Measurements from ENCODE around the gene UBR1.

The UBR1 gene

DNA sequence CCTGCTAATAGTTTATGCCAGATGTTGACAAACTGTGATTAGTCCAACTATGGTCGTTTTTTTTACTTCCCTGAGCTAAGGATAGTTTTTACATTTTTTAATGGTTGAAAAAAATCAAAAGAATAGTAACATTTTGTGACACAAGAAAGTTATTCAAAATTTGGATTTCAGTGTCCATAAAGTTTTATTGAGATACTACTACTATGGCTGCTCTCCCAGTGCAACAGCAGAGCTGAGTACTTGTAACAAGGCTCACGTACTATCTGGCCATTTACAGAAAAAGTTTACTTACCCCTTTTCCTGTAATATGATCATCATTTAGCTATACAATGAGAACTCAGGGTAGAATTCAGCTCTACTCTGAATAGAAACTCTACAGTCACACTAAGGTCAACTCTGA lies 16.0 kb upstream of the UBR1 start:
- no peak for DNase-seq (ENCODE audit: low read depth, low spot score)
- no peak overlapping the region for H3K4me3 ChIP-seq

DNA sequence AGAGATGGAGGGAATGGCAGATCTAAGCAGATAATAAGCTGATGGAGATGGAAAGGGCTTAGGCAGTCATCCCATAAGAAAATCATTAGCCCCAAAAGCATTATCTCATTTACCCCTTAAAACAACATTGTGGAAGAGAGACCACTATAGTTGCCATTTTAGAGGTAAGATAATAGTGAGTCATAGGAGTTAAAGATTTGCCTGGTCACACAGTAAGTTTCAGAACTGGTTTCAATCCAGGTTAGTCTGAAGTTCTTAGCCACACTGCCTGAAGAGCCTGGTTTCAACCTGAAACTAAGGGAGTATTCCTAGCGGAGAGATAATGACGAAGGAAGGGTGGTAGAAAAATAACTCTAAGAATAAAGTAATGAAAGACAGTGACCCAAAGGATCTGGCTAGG lies 13.0 kb upstream of the UBR1 start:
- no peak for DNase-seq (ENCODE audit: low read depth, low spot score)
- Histone ChIP-seq H3K9me3 (ENCODE audit: low read depth, low read length) (no peaks in the 10 kb centered on the region), H3K27ac (no peak overlapping the region), H3K36me3 (ENCODE audit: insufficient read depth, low read length) (no peaks in the 10 kb centered on the region), H3K9ac (ENCODE audit: insufficient read length) (no peak overlapping the region), H3K4me3 (no peak overlapping the region)
- TF ChIP-seq POLR2AphosphoS5 (IDR thresholded peaks at IDR 0.05; ENCODE audit: borderline replicate concordance, low read depth, low read length) = no peak
- TF ChIP-seq EZH2 (IDR thresholded peaks at IDR 0.05) = no peak
- TF ChIP-seq FOXP2 (optimal IDR thresholded peaks at IDR 0.05; ENCODE audit: control extremely low read depth, extremely low read length, insufficient read depth) = no peak

More for the DNA sequence above, 16.0 kb upstream of the UBR1 start:
- Histone ChIP-seq H3K27ac (no peak overlapping the region), H3K9me3 (ENCODE audit: low read depth, low read length) (no peaks in the 10 kb centered on the region), H3K36me3 (ENCODE audit: insufficient read depth, low read length) (no peaks in the 10 kb centered on the region), H3K9ac (ENCODE audit: insufficient read length) (no peak overlapping the region)
- TF ChIP-seq FOXP2 (optimal IDR thresholded peaks at IDR 0.05; ENCODE audit: control extremely low read depth, extremely low read length, insufficient read depth) (no peak), EZH2 (IDR thresholded peaks at IDR 0.05) (no peak), POLR2AphosphoS5 (IDR thresholded peaks at IDR 0.05; ENCODE audit: borderline replicate concordance, low read depth, low read length) (no peak)

DNA sequence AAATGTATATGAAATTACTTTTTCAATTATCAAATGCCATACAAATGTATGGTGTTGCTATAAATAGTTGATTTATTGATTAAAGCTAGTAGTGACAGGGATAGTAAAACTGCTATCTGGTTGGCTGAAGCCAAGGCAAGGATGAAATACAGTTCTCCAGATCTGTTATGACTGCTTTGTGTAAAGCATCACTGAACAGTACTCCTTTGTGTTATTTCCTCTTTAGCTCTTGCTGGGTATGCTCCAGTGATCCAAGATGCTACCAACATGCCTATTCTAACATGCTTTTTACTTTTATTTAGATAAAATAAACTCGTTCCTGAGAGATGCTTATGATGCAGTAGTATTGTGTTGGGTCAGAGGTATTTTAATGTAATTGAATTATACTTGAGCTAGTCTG lies 12.4 kb upstream of the UBR1 start:
- Histone ChIP-seq H3K27ac (no peak overlapping the region), H3K9ac (ENCODE audit: insufficient read length) (no peak overlapping the region), H3K9me3 (ENCODE audit: low read depth, low read length) (no peaks in the 10 kb centered on the region), H3K36me3 (ENCODE audit: insufficient read depth, low read length) (no peaks in the 10 kb centered on the region), H3K4me3 (no peak overlapping the region)
- no peak for DNase-seq (ENCODE audit: low read depth, low spot score)
- TF ChIP-seq POLR2AphosphoS5 (IDR thresholded peaks at IDR 0.05; ENCODE audit: borderline replicate concordance, low read depth, low read length) (no peak), FOXP2 (optimal IDR thresholded peaks at IDR 0.05; ENCODE audit: control extremely low read depth, extremely low read length, insufficient read depth) (no peak)

DNA sequence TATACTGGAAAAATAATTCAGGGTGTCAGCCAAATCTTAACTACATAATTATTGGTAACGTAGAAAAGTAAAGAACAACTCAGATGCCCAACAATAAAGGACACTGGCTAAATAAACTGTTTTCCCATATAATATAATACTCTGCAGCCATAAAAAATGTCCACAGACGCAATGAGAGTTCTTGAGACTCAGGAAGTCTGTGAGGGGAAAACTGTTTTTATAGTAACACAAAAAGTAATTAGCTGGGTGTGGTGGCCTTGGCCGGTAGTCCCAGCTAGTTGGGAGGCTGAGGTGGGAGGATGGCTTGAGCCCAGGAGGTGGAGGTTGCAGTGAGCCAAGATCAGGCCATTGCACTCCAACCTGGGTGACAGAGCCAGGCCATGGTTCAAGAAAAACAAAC lies 5.5 kb upstream of the UBR1 start:
- Histone ChIP-seq H3K4me3 (no peak overlapping the region), H3K27ac (no peak overlapping the region), H3K9me3 (ENCODE audit: low read depth, low read length) (no peaks in the 10 kb centered on the region), H3K36me3 (ENCODE audit: insufficient read depth, low read length) (no peaks in the 10 kb centered on the region), H3K9ac (ENCODE audit: insufficient read length) (no peak overlapping the region)
- no peak for DNase-seq (ENCODE audit: low read depth, low spot score)
- TF ChIP-seq POLR2AphosphoS5 (IDR thresholded peaks at IDR 0.05; ENCODE audit: borderline replicate concordance, low read depth, low read length) (no peak), FOXP2 (optimal IDR thresholded peaks at IDR 0.05; ENCODE audit: control extremely low read depth, extremely low read length, insufficient read depth) (no peak), EZH2 (IDR thresholded peaks at IDR 0.05) (no peak)

DNA sequence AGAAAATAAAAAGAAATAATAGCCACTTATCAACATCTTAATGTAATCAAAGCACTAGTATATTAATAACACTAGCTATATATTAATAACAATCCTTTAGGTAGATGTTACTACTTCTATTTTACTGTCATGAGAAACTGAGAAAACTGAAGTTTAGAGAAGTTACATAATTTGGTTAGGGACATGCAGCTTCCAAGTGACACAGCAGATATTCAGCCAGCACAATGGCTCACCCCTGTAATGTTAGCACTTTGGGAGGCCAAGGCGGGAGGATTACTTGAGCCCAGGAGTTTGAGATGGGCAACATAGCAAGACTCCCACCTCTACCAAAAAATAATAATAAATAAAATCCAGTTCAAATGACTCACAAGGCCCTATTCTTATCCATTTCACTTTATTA lies 1.9 kb upstream of the UBR1 start:
- Histone ChIP-seq H3K36me3 (ENCODE audit: insufficient read depth, low read length) (peaks cover 12% of the 10 kb centered on the region), H3K9me3 (ENCODE audit: low read depth, low read length) (no peaks in the 10 kb centered on the region), H3K27ac (no peak overlapping the region), H3K9ac (ENCODE audit: insufficient read length) (no peak overlapping the region), H3K4me3 (no peak overlapping the region)
- TF ChIP-seq EZH2 (IDR thresholded peaks at IDR 0.05) = no peak
- TF ChIP-seq POLR2AphosphoS5 (IDR thresholded peaks at IDR 0.05; ENCODE audit: borderline replicate concordance, low read depth, low read length) = no peak
- TF ChIP-seq FOXP2 (optimal IDR thresholded peaks at IDR 0.05; ENCODE audit: control extremely low read depth, extremely low read length, insufficient read depth) = no peak
- DNase-seq (ENCODE audit: low read depth, low spot score) = no peak

DNA sequence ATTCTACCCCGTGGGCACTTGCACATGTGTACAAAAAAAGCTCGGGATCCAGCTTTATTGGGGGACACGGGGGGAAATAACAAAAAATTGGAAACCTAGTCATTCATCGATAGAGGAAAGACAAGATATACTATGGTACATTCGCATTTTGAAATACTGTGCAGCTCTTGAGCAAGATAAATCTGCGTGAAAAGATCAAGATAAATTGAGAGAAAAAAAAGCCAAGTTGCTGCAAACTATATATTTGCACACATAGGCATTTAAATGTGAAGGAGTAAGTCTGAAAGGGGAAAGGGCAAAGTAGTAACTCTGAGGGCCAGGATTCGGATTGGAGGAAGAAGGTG lies 620 bp upstream of the UBR1 start:
- Histone ChIP-seq H3K27ac (peak overlapping the region; percentile 76), H3K9me3 (ENCODE audit: low read depth, low read length) (no peaks in the 10 kb centered on the region), H3K4me3 (peak overlapping the region; percentile 87), H3K9ac (ENCODE audit: insufficient read length) (peak overlapping the region; percentile 95), H3K36me3 (ENCODE audit: insufficient read depth, low read length) (peaks cover 22% of the 10 kb centered on the region)
- no peak for TF ChIP-seq POLR2AphosphoS5 (IDR thresholded peaks at IDR 0.05; ENCODE audit: borderline replicate concordance, low read depth, low read length)
- TF ChIP-seq FOXP2 (optimal IDR thresholded peaks at IDR 0.05; ENCODE audit: control extremely low read depth, extremely low read length, insufficient read depth) = no peak
- TF ChIP-seq EZH2 (IDR thresholded peaks at IDR 0.05) = no peak
- no peak for DNase-seq (ENCODE audit: low read depth, low spot score)

DNA sequence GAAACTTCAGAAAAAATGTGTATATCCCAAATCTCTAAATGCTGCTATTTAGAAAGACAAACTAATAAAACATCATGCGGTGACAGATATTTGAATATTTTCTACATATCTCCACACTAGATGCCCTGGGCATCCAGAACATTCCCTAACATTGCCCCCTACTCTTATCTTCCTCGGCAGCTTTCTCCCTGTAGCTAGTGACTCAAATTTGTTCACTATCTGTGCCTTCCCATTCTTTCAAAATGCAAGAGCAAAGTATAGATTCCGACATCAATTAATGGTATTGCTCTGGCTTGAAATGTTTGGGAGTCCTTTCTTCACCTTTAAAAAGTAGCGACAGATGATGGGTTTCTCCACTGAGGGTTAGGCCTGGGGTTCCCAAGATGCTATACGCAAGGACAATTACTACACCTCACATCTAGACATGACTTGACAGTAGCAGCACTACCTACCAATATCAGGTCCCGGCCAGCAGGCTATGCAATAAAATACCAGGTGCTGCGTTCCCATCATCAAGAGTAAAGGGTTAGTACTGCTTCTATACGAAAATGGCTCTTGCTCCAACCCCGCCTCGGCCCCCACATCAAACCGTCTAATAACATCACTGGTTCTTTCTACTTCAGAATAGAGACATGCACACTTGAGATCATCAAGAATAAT lies 631 bp downstream of the UBR1 start:
- Histone ChIP-seq H3K27ac (no peak overlapping the region), H3K9me3 (ENCODE audit: low read depth, low read length) (no peaks in the 10 kb centered on the region), H3K9ac (ENCODE audit: insufficient read length) (peak overlapping the region; percentile 95), H3K36me3 (ENCODE audit: insufficient read depth, low read length) (peaks cover 33% of the 10 kb centered on the region), H3K4me3 (peak overlapping the region; percentile 87)
- TF ChIP-seq POLR2AphosphoS5 (IDR thresholded peaks at IDR 0.05; ENCODE audit: borderline replicate concordance, low read depth, low read length) (no peak), EZH2 (IDR thresholded peaks at IDR 0.05) (no peak), FOXP2 (optimal IDR thresholded peaks at IDR 0.05; ENCODE audit: control extremely low read depth, extremely low read length, insufficient read depth) (no peak)
- no peak for DNase-seq (ENCODE audit: low read depth, low spot score)

DNA sequence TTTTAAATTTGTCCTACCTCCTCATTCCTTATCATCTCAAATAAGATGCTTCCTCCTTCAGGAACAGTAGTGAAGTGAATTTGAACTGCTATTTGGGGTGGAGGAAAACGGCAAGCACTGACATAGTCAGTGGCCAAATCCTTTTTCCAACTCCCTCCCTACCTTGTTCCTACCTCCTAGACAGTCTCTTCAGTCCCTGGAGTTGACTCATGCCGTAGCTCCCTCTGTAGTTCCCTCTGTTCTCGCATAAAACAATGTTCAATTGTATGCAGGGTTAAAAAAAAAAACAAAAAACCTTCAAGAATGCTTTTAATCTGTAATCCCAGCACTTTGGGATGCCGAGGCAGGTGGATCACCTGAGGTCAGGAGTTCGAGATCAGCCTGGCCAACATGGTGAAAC lies 1.4 kb downstream of the UBR1 start:
- TF ChIP-seq EZH2 (IDR thresholded peaks at IDR 0.05) (no peak), POLR2AphosphoS5 (IDR thresholded peaks at IDR 0.05; ENCODE audit: borderline replicate concordance, low read depth, low read length) (no peak), FOXP2 (optimal IDR thresholded peaks at IDR 0.05; ENCODE audit: control extremely low read depth, extremely low read length, insufficient read depth) (no peak)
- no peak for DNase-seq (ENCODE audit: low read depth, low spot score)
- no peak overlapping the region for H3K4me3 ChIP-seq
- no peaks in the 10 kb centered on the region for H3K9me3 ChIP-seq (ENCODE audit: low read depth, low read length)
- no peak overlapping the region for H3K9ac ChIP-seq (ENCODE audit: insufficient read length)
- H3K36me3 ChIP-seq (ENCODE audit: insufficient read depth, low read length) = peaks cover 39% of the 10 kb centered on the region
- H3K27ac ChIP-seq = no peak overlapping the region

DNA sequence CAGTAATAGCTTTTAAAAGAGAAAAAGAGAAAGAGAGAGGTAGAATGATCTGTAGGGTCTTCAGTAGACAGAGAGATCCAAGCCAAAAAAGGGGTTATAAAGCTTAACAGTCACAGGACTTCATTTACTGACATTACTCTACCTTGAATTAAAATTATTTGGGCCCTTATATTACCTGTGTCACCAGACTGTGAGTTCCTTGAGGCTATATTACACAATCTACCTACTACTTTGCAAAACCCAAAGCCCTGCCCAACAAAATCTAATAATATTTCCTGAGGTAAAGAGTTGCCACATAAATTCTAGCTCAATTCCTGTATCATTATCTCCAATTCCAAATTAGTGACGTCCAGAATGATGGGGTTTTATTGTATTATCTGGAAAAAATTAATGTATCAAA lies 1.9 kb downstream of the UBR1 start:
- Histone ChIP-seq H3K27ac (no peak overlapping the region), H3K36me3 (ENCODE audit: insufficient read depth, low read length) (peaks cover 42% of the 10 kb centered on the region), H3K4me3 (no peak overlapping the region), H3K9ac (ENCODE audit: insufficient read length) (peak overlapping the region; percentile 15), H3K9me3 (ENCODE audit: low read depth, low read length) (no peaks in the 10 kb centered on the region)
- no peak for DNase-seq (ENCODE audit: low read depth, low spot score)
- TF ChIP-seq POLR2AphosphoS5 (IDR thresholded peaks at IDR 0.05; ENCODE audit: borderline replicate concordance, low read depth, low read length) = no peak
- no peak for TF ChIP-seq EZH2 (IDR thresholded peaks at IDR 0.05)
- TF ChIP-seq FOXP2 (optimal IDR thresholded peaks at IDR 0.05; ENCODE audit: control extremely low read depth, extremely low read length, insufficient read depth) = no peak
